SU-DHL-6 (cell line): ENCODE data around the gene CENPU.

Experiments
- H2AFZ ChIP-seq: fragments of 200-600 bp; sonication (generic); 2 replicates; pipeline ENCODE4 v1.6.1; 2014; ENCODE audit warnings: low read depth, mild to moderate bottlenecking, moderate library complexity, mixed read lengths, antibody characterized with exemption, low read length; ENCODE audit not compliant: severe bottlenecking
- H3F3A ChIP-seq: fragments of 200-600 bp; shearing (Covaris generic); 2 replicates; pipeline ENCODE4 v1.6.0; 2016; ENCODE audit warnings: antibody characterized with exemption, mild to moderate bottlenecking; ENCODE audit not compliant: insufficient read depth
- H3K27ac ChIP-seq: fragments of 200-600 bp; sonication (generic); 2 replicates; pipeline ENCODE4 v1.5.1; 2016; ENCODE audit warnings: low read depth, mild to moderate bottlenecking, low read length, moderate library complexity, mixed read lengths
- H3K27me3 ChIP-seq: fragments of 200-600 bp; sonication (generic), shearing (Covaris generic); 2 replicates; pipeline ENCODE4 v1.6.0; 2014; ENCODE audit warnings: mild to moderate bottlenecking, low read length
- H3K36me3 ChIP-seq: fragments of 200-600 bp; sonication (generic); 2 replicates; pipeline ENCODE4 v1.6.1; 2014; ENCODE audit warnings: mild to moderate bottlenecking, low read length, mixed read lengths
- H3K4me2 ChIP-seq: fragments of 300-600, 200-600 bp; shearing (Covaris generic), sonication (generic); 2 replicates; pipeline ENCODE4 v1.6.0; 2014; ENCODE audit warnings: low read length, low read depth, mild to moderate bottlenecking; ENCODE audit not compliant: poor library complexity, severe bottlenecking
- H3K4me3 ChIP-seq: fragments of 200-600 bp; sonication (generic); 2 replicates; pipeline ENCODE4 v1.5.1; 2014; ENCODE audit warnings: antibody characterized with exemption, low read length, mild to moderate bottlenecking, mixed read lengths; ENCODE audit not compliant: insufficient read depth, poor library complexity, severe bottlenecking
- H3K79me2 ChIP-seq: fragments of 200-600 bp; sonication (generic); 2 replicates; pipeline ENCODE4 v1.6.1; 2014; ENCODE audit warnings: mild to moderate bottlenecking, low read length, moderate library complexity; ENCODE audit not compliant: insufficient read depth
- H3K9ac ChIP-seq: fragments of 200-600 bp; sonication (generic); 2 replicates; pipeline ENCODE4 v1.7.0; 2014; ENCODE audit warnings: mild to moderate bottlenecking, low read length
- H3K9me2 ChIP-seq: fragments of 200-600 bp; sonication (generic); replicated peaks from 2 replicates; pipeline ENCODE4 v1.6.1; 2014; ENCODE audit warnings: low read length; ENCODE audit not compliant: insufficient read depth
- H3K9me3 ChIP-seq: fragments of 200-600 bp; sonication (generic); 2 replicates; pipeline ENCODE4 v1.6.1; 2014; ENCODE audit warnings: low read length, mixed read lengths; ENCODE audit not compliant: insufficient read depth
- H4K20me1 ChIP-seq: fragments of 200-600 bp; sonication (generic); 2 replicates; pipeline ENCODE4 v1.6.1; 2014; ENCODE audit warnings: low read depth, mild to moderate bottlenecking, antibody characterized with exemption, low read length, moderate library complexity, mixed read lengths
- EZH2phosphoT487 ChIP-seq: fragments of 200-600 bp; sonication (generic), shearing (Covaris generic); conservative IDR thresholded peaks from 2 replicates; pipeline ENCODE4 v1.6.1; 2018; ENCODE audit warnings: mild to moderate bottlenecking, antibody characterized with exemption, low read length, moderate library complexity, mixed read lengths
- TF ChIP-seq, protein P1 (sequence below): fragments of 200-600 bp; sonication (generic); IDR thresholded peaks from one replicate; pipeline ENCODE4 v1.5.1; 2017; ENCODE audit warnings: antibody characterized with exemption, mild to moderate bottlenecking, low read length, moderate library complexity; ENCODE audit not compliant: insufficient read depth, poor library complexity, severe bottlenecking

CENPU gene

GRCh38 chr4:184675821-184676492 is 57.9 kb downstream of the CENPU start:
- Histone ChIP-seq H3K4me2 (no peak overlapping the region), H3K9ac (no peak overlapping the region), H3K27ac (no peak overlapping the region), H3K9me3 (no peaks in the 10 kb centered on the region), H3F3A (no peaks in the 10 kb centered on the region), H3K36me3 (no peaks in the 10 kb centered on the region; the same call in 1 of the 2 replicates), H3K79me2 (no peaks in the 10 kb centered on the region), H3K9me2 (no peaks in the 10 kb centered on the region), H4K20me1 (no peaks in the 10 kb centered on the region), H3K4me3 (no peak overlapping the region), H2AFZ (no peak overlapping the region), H3K27me3 (no peaks in the 10 kb centered on the region)
- TF ChIP-seq, protein P1, sequence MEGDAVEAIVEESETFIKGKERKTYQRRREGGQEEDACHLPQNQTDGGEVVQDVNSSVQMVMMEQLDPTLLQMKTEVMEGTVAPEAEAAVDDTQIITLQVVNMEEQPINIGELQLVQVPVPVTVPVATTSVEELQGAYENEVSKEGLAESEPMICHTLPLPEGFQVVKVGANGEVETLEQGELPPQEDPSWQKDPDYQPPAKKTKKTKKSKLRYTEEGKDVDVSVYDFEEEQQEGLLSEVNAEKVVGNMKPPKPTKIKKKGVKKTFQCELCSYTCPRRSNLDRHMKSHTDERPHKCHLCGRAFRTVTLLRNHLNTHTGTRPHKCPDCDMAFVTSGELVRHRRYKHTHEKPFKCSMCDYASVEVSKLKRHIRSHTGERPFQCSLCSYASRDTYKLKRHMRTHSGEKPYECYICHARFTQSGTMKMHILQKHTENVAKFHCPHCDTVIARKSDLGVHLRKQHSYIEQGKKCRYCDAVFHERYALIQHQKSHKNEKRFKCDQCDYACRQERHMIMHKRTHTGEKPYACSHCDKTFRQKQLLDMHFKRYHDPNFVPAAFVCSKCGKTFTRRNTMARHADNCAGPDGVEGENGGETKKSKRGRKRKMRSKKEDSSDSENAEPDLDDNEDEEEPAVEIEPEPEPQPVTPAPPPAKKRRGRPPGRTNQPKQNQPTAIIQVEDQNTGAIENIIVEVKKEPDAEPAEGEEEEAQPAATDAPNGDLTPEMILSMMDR = no peak
- TF ChIP-seq EZH2phosphoT487 = no peak

DNA sequence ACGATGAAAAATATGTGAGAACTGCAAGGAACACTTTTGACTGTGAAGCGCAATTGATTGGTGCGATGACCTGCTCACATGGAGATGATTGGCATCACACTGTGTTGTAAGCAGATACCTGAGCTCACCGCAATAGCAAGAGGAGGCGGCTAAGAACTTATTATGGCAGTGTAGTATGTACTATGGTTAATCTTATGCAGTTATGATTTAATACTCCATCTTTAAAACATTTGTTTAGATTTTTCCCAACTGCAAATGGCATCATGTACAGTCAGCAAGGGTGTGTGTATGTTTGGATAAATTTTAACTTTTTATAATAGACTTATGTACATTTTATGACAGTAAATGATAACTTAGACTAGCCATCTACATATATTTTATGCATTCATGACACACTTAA is 58.9 kb downstream of the CENPU start:
- Histone ChIP-seq H3K36me3 (no peaks in the 10 kb centered on the region; the same call in 1 of the 2 replicates), H3K9me2 (no peaks in the 10 kb centered on the region)

DNA sequence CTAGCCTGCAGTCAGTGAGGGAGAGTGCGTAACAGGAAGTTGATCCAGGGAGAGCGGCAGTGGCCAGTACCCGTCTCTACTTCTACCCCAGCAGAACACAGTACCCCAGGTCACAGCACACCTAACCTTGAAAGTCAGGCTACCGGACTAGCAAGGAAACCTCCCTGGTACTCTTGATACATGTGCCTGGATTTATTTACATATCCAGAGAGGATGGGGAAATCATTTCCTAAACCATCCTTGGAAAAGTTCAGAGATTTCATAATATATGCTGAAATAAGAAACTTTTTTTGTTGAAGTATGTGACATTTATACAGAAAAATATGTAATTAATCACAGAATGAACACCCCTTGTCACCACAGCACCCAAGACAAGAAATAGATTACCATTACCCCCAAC is 59.9 kb downstream of the CENPU start:
- no peaks in the 10 kb centered on the region for H3F3A ChIP-seq

More for the DNA sequence above, 58.9 kb downstream of the CENPU start:
- Histone ChIP-seq H3K4me2 (no peak overlapping the region), H3K4me3 (no peak overlapping the region), H3K79me2 (no peaks in the 10 kb centered on the region), H3K27me3 (no peaks in the 10 kb centered on the region), H3K27ac (no peak overlapping the region), H3K9me3 (no peaks in the 10 kb centered on the region), H3F3A (no peaks in the 10 kb centered on the region), H3K9ac (no peak overlapping the region), H2AFZ (no peak overlapping the region), H4K20me1 (no peaks in the 10 kb centered on the region)
- TF ChIP-seq EZH2phosphoT487 = no peak
- TF ChIP-seq, protein P1 = no peak

More for the DNA sequence above, 59.9 kb downstream of the CENPU start:
- H3K4me2 ChIP-seq = no peak overlapping the region
- no peak overlapping the region for H3K27ac ChIP-seq
- no peaks in the 10 kb centered on the region; the same call in 1 of the 2 replicates for H3K36me3 ChIP-seq
- no peaks in the 10 kb centered on the region for H3K27me3 ChIP-seq
- H2AFZ ChIP-seq = no peak overlapping the region
- no peaks in the 10 kb centered on the region for H3K79me2 ChIP-seq
- H3K9me2 ChIP-seq = no peaks in the 10 kb centered on the region
- no peak overlapping the region for H3K9ac ChIP-seq
- H3K4me3 ChIP-seq = no peak overlapping the region
- H4K20me1 ChIP-seq = no peaks in the 10 kb centered on the region
- no peaks in the 10 kb centered on the region for H3K9me3 ChIP-seq
- TF ChIP-seq, protein P1 = no peak
- TF ChIP-seq EZH2phosphoT487 = no peak
